Esophagus (tissue), 2 donors: ENCODE results near the gene BFSP1. TPM values are rescaled to one million over a fixed set of nuclear protein-coding genes. Genes with fewer than 3 reads are reported as not detected.
A peak's percentile ranks its signal among the peaks of the same experiment; 100 is the strongest.

Source experiments
- H3K27ac ChIP-seq, 2 donors: one replicate each; pipeline ENCODE4 v1.5.1; 2013; ENCODE audit warnings: low read depth in 2 of 2, mild to moderate bottlenecking in 2 of 2, inconsistent platforms in 1 of 2, low read length in 1 of 2, moderate library complexity in 1 of 2
- H3K27me3 ChIP-seq, 2 donors: one replicate each; pipeline ENCODE4 v1.6.1; 2013; ENCODE audit warnings: low read length in 2 of 2, control low read depth in 1 of 2, mild to moderate bottlenecking in 1 of 2; ENCODE audit not compliant: insufficient read depth in 2 of 2, control insufficient read depth in 1 of 2
- H3K36me3 ChIP-seq, 2 donors: one replicate each; pipeline ENCODE4 v1.6.1; 2013; ENCODE audit warnings: low read length in 1 of 2; ENCODE audit not compliant: control insufficient read depth in 2 of 2, insufficient read depth in 2 of 2
- H3K4me1 ChIP-seq, 2 donors: one replicate each; pipeline ENCODE4 v1.6.1; 2013; ENCODE audit warnings: low read length in 1 of 2; ENCODE audit not compliant: control insufficient read depth in 2 of 2, insufficient read depth in 2 of 2
- H3K4me3 ChIP-seq, 2 donors: one replicate each; pipeline ENCODE4 v1.5.1; 2013; ENCODE audit warnings: low read length in 2 of 2, mild to moderate bottlenecking in 2 of 2, low read depth in 1 of 2, moderate library complexity in 1 of 2
- H3K9me3 ChIP-seq, 2 donors: one replicate each; pipeline ENCODE4 v1.6.1; 2013; ENCODE audit warnings: mild to moderate bottlenecking in 2 of 2, low read depth in 1 of 2, low read length in 1 of 2, moderate library complexity in 1 of 2; ENCODE audit not compliant: control insufficient read depth in 2 of 2, insufficient read depth in 1 of 2
- WGBS, 2 donors: extraction: QIAGEN DNeasy Blood & Tissue Kit; methylation state at CpG; one replicate each; pipeline ENCODE4 v1.1.7; 2013; 5-methylcytosine and 5-hydroxymethylcytosine counted together
- polyA plus RNA-seq, 2 donors: library from polyadenylated mRNA; stranded (reverse); fragments of 200-250 nt; gene quantifications; one replicate each; pipeline ENCODE4 v1.2.3, GENCODE V29; 2013
- donor health status: healthy with polysubstance abuse.
- donor health status: Bipolar disorder and iron deficiency.

Gene BFSP1
- polyA plus RNA-seq, 2 donors, result 0.80 to 1.2 TPM

DNA sequence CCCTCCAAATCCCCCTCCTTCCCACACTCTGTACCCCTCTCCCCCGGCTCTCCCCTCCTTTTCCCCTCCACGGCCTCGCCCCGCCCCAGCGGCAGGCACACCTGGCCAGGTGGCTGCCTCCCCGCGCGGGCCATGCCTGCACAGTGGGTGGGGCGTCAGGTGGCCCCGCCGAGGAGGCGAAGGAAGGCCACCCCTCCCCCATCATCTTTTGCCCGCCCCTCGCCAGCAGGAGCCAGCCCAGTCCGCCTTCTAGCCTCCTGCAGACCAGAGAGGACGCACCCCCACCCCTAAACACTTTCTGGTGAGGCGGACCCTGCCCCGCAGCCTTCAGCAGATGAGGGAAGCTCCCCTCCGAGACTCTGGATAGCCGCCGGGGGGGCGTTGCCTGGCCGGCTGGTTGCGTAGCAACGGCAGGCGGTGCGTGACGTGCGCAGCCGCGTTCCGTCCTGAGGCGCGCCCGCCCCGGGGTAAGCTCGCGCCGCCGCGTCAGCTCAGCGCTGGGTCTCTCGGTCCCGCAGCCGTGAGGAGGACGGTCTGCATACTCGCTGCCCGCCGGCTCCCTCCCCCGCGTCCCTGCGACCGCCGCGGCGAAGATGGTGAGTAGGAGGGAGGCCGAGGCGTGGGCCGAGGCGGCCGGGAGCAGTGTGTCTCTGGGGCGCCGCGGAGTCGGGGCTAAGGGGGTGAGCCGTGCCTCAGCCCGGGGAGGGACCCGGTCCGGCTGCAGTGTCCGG is 38.6 kb upstream of the BFSP1 start, which contains the start of gene DSTN:
Gene DSTN, plus strand, starts transcription at position 460 of the 731 bp plus-strand sequence. Its CDS starts 134 bp downstream, at position 594.
- Histone ChIP-seq H3K4me1 (peaks cover 0 to 6% of the 10 kb centered on the region in 2 donors), H3K27ac (peak within 1 kb of the TSS; percentile 98 to 99), H3K27me3 (no peaks in the 10 kb centered on the region), H3K9me3 (no peaks in the 10 kb centered on the region), H3K36me3 (no peaks in the 10 kb centered on the region), H3K4me3 (peak within 1 kb of the TSS; percentile 83 to 97)
- WGBS, 2 donors, result 1 to 2% methylated on average over 52 to 70 of the region's 70 CpGs

DNA sequence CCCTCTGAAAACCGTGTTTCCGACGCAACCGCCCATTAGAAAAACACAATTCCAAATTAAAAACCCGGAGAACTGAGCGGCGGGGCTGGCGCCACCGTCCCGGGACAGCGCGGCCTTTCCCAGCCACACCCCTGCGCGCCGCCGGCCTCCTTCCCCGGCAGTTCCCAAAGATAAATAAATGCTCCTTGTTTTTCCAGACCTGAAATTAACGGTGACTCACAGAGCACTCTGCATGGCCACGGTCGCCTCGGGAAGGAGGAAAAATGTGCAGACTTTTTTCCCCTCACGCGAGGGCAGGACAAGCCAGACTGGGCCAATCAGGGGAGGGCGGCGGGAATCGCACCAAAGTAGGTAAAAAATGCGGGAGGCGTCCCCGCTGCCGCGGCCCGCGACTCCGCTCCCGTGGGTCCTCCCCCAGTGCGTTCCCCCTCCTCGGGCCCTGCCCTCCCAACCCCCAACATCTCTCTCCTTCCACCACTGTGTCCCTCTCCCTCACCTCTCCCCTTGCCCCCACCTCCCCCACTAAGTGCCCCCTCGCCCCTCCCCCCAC is 37.9 kb upstream of the BFSP1 start:
- Histone ChIP-seq H3K4me1 (peaks cover 0 to 6% of the 10 kb centered on the region in 2 donors), H3K27me3 (no peaks in the 10 kb centered on the region), H3K36me3 (no peaks in the 10 kb centered on the region), H3K4me3 (peak overlapping the region; percentile 83 to 97), H3K9me3 (no peaks in the 10 kb centered on the region), H3K27ac (peak overlapping the region; percentile 98 to 99)
- 2 to 4% methylated on average over 30 to 37 of the region's 38 CpGs for WGBS, 2 donors

DNA sequence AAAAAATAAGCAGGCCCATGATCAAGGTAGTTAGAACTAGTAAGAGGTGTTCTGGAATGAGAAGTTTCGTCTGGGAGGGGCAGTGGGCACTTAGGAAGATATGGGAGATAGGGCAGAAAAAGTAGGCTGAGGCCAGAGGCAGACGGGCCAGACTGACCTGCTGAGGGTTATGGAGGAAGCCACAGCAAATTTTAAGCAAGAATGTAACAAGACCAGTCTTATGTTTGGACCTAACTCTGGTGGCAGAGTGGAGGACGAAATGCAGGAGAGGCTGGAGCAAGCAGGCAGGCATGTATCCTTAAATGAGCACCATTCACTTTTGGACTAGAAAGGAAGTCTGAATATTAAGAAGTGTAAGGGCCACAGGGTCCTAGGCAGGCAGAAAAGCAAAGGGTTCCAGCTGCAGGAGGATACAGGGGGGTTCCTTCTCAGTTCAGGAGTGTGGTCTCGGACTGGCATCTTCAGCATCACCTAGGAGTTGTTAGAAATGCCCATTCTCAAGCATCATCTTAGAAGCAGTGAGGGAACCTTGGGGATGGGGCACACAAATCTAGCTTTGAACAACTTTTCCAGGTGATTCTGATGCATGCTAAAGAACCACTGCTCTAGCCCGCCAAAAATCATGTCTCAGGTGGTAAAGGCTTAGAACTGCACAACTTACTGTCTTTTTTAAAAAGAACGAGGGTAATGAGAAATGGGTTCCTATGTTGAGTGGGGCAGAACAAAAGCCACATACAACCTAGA is 37.0 kb upstream of the BFSP1 start:
- WGBS, 2 donors, result 60 to 70% methylated on average over 6 of the region's 6 CpGs
- H3K27ac ChIP-seq, result peak overlapping the region; percentile 74 to 98
- no peaks in the 10 kb centered on the region for H3K9me3 ChIP-seq
- H3K27me3 ChIP-seq, result no peaks in the 10 kb centered on the region
- no peaks in the 10 kb centered on the region for H3K36me3 ChIP-seq
- peak overlapping the region in 1 of 2 donors; percentile 83 for H3K4me3 ChIP-seq
- peaks cover 0 to 6% of the 10 kb centered on the region in 2 donors for H3K4me1 ChIP-seq

DNA sequence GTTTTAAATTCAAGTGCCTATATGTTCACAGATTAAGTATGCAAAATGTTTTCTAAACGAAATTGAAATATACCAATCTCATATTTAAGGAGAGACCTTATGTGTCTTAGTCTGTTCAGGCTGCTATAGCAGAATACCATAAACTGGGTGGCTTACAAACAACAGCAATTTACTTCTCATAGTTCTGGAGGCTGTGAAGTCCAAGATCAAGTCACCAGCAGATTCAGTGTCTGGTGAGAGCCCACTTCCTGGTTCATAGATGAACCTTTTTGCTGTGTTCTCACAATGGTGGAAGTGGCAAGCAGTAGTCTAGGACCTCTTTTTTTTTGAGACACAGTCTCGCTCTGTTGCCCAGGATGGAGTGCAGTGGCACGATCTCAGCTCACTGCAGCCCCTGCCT is 35.2 kb upstream of the BFSP1 start:
- Histone ChIP-seq H3K4me1 (peaks cover 0 to 6% of the 10 kb centered on the region in 2 donors), H3K27ac (no peak overlapping the region), H3K36me3 (no peaks in the 10 kb centered on the region), H3K9me3 (no peaks in the 10 kb centered on the region), H3K27me3 (no peaks in the 10 kb centered on the region), H3K4me3 (no peak overlapping the region)
- WGBS, 2 donors, result 90 to 92% methylated on average over 3 of the region's 3 CpGs

DNA sequence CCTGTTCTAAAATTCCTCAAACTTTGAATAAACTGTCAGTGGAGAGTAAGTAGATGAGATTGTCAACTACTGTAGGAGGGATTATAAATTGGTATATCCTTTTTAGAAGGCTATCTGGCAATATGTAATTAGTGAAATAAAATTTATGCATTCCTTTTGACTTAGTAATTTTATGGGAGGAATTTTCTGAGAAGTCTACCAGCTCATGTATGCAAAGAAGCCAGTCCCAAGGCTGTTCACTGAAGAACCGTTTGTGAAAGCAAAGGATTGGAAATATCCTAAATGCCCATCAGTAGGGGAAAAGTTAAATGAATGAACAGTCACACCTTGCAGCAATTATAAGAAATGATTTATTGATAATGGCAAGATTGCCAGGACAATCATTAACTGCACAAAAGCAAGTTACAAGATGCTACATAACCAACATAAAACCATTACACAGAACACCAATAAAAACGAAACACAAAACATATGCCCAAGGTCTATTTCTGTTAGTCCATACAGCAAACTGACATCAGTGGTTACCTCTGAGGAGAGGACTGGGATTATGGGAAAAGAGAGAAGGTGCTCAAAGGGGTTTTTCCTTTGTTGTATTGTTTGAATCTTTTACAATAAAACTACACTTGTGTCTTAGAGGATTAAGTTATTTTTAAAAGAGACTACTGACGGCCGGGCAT is 34.1 kb upstream of the BFSP1 start:
- WGBS, 2 donors, result 51 to 53% methylated on average over 4 of the region's 4 CpGs
- Histone ChIP-seq H3K27ac (no peak overlapping the region), H3K4me1 (peaks cover 0 to 9% of the 10 kb centered on the region in 2 donors), H3K4me3 (no peak overlapping the region), H3K36me3 (no peaks in the 10 kb centered on the region), H3K27me3 (no peaks in the 10 kb centered on the region), H3K9me3 (no peaks in the 10 kb centered on the region)

DNA sequence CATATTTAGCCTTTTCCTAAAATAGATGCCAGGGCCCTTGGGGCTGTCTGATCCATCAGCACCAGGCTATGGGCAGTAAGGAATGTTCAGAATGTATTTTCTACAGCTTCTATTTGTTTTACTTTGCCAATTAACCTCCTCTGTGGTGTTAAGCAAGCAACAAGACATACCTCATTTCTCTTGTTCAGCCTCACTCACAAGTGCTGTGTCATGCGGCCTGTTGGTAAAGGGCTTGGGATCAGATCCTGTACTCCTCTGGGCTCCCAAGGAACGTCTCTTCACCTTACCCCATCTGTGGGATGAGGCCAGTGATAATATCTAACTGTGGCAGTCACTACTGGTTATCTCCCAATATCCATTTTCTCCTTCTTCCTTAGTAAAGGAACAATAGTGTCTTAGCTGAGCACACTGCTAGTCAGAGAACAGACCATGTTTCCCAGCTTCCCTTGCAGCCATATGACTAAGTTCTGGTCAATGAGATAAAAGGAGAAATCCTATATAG is 31.7 kb upstream of the BFSP1 start:
- H3K9me3 ChIP-seq, result no peaks in the 10 kb centered on the region
- peaks cover 0 to 8% of the 10 kb centered on the region in 2 donors for H3K4me1 ChIP-seq
- H3K27ac ChIP-seq, result peak overlapping the region; percentile 32 to 57
- H3K27me3 ChIP-seq, result no peaks in the 10 kb centered on the region
- no peaks in the 10 kb centered on the region for H3K36me3 ChIP-seq
- 77 to 80% methylated on average over 2 of the region's 2 CpGs for WGBS, 2 donors
- H3K4me3 ChIP-seq, result no peak overlapping the region

DNA sequence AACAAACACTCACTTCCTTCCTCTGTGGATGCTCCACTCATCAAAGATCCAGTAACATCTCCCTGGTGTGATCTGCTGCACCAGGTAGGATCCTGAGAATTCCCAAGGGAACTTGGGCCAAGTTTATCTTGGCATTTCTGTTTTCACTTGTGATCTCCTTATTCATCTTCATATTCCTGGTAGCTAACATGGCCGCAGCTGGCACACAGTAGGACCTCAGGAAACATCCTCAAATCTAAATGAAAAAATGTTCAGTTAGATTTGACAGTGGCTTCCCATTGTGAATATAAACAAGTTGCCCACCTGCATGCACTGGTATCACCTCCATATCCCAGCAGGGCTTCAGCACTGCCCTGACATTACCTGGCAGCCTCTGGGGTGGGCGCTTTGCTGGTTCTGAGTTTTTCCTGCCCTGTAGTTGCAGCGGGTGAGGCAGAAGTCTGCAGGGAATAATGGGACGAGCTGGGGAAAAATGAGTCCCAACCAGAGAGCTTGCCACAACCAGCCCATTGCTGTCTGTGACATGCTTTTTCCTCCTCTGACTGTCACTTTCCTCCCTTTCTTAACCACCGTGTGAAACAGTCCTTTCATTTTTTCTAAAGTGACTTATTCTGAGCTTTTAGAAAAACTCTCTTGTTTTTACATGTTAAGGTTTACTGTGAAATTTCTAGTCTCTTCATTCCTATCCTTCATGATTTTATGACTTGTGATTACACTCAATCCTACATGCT is 29.3 kb upstream of the BFSP1 start:
- H3K27me3 ChIP-seq, result no peaks in the 10 kb centered on the region
- peaks cover 0 to 11% of the 10 kb centered on the region in 2 donors for H3K4me1 ChIP-seq
- H3K27ac ChIP-seq, result peak overlapping the region in 1 of 2 donors; percentile 78
- H3K4me3 ChIP-seq, result no peak overlapping the region
- 50 to 73% methylated on average over 5 of the region's 5 CpGs for WGBS, 2 donors
- H3K36me3 ChIP-seq, result no peaks in the 10 kb centered on the region
- no peaks in the 10 kb centered on the region for H3K9me3 ChIP-seq

DNA sequence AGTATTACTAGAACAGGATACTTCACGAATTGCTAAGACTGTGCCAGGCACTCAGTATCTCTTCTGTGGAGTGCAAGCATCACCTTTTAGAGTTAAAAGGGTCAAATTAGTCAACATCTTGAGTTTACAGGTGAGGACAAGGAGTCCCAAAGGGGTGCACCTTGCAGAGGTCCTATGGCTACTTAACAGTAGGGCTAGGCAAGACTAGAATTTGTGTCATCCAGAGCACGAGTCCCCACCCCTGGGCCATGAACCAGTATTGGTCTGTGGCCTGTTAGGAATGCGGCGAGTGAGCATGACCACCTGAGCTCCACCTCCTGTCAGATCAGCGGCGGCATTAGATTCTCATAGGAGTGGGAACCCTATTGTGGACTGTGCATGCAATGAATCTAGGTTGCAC is 28.2 kb upstream of the BFSP1 start:
- no peaks in the 10 kb centered on the region for H3K9me3 ChIP-seq
- H3K27ac ChIP-seq, result peak overlapping the region; percentile 86 to 98
- H3K4me3 ChIP-seq, result no peak overlapping the region
- H3K36me3 ChIP-seq, result no peaks in the 10 kb centered on the region
- H3K4me1 ChIP-seq, result peaks cover 0 to 11% of the 10 kb centered on the region in 2 donors
- no peaks in the 10 kb centered on the region for H3K27me3 ChIP-seq
- 88 to 93% methylated on average over 6 of the region's 6 CpGs for whole genome bisulfite sequencing, 2 donors

DNA sequence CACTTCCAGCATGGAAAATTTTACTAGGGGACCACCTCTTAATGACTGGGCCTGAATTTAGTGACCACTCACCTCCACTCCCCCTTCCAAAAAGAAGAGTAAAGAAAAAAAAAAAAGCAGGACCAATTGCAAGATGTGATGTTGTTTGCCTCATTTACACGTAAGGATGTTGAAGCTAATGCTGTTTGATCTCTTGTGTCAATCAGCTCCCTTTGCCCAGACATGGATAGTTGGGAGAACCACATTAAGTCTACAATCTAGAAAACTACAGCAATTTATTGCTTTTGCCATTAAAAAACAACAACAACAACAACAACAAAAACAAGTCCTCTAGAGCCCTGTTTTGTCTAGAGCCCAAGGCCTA is 27.7 kb upstream of the BFSP1 start:
- H3K27me3 ChIP-seq, result no peaks in the 10 kb centered on the region
- H3K27ac ChIP-seq, result peak overlapping the region; percentile 98 to 99
- 28 to 54% methylated on average over 1 of the region's 1 CpG for WGBS, 2 donors
- no peaks in the 10 kb centered on the region for H3K9me3 ChIP-seq
- no peaks in the 10 kb centered on the region for H3K36me3 ChIP-seq
- H3K4me3 ChIP-seq, result no peak overlapping the region
- H3K4me1 ChIP-seq, result peaks cover 0 to 11% of the 10 kb centered on the region in 2 donors
